Measurements from ENCODE around the gene AGA.

GRCh38 chr4:177489471-177490246 lies 47.4 kb upstream of the AGA start:
- TF ChIP-seq POLR2AphosphoS5 (IDR thresholded peaks at IDR 0.05; ENCODE audit: borderline replicate concordance, low read depth, low read length) (no peak), EZH2 (IDR thresholded peaks at IDR 0.05) (no peak)
